Measurements from ENCODE around the gene PEMT.

Gene PEMT

DNA sequence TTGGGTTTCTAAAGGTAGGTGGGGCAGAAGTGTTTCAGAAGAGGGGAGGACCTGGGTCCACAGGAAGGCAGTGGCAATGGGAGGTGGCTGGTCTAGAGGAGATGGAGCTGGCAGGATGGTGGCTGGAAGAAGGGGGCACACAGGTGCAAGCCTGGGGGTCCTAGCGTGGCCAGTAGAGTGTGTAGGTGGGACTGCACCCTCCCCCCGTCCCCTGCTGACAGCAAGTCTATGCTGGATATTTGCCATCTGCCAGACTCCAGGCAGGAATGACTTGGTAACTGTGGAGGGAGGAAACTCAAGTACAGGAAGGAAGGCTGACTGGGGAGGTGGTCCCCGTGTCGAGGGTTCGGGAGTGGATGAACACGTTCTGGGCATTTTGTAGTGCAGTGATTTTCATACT, 106.1 kb downstream of the PEMT start:
- ATAC-seq (replicated peaks) (no peak), DNase-seq (no peak)
- no peak overlapping the region for H3K4me3 Mint-ChIP-seq
- H3K27ac Mint-ChIP-seq = peak overlapping the region in 1 of 2 donors; percentile 70
- peaks cover 22% of the 10 kb centered on the region for H3K36me3 Mint-ChIP-seq (ENCODE audit: insufficient read depth)
- H3K27me3 Mint-ChIP-seq = no peaks in the 10 kb centered on the region
- H3K4me1 Mint-ChIP-seq (ENCODE audit: low read depth in 2 of 2) = peaks cover 20 to 30% of the 10 kb centered on the region in 2 donors
- no peaks in the 10 kb centered on the region for H3K9me3 Mint-ChIP-seq

DNA sequence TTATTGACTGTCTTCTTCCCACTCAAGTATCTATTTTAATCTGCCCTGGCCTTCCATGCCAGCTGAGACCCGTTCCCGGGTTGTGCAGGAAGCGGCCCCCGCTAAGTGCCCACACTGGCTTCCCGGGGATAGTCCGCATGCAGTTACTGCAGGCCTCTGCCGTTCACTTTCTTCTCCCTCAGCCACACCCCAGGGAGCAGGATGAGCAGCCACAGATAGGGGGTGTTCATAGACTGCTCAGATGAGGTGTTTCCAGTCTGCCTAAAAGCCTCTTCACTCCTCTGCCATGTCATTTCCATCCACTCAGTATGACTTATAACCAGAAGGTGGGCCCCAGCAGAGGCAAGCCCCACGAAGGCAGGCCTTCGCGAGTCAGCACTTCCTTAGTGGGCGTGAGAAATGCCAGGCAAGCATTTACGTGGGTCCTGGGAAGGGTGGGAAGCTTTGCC, 107.0 kb downstream of the PEMT start:
- H3K36me3 Mint-ChIP-seq (ENCODE audit: insufficient read depth) = peaks cover 25% of the 10 kb centered on the region
- H3K27ac Mint-ChIP-seq = peak overlapping the region in 1 of 2 donors; percentile 65
- no peak overlapping the region for H3K4me3 Mint-ChIP-seq
- H3K27me3 Mint-ChIP-seq = no peaks in the 10 kb centered on the region
- DNase-seq (no peak), ATAC-seq (replicated peaks) (no peak)
- H3K4me1 Mint-ChIP-seq (ENCODE audit: low read depth in 2 of 2) = peaks cover 26 to 34% of the 10 kb centered on the region in 2 donors
- no peaks in the 10 kb centered on the region for H3K9me3 Mint-ChIP-seq

DNA sequence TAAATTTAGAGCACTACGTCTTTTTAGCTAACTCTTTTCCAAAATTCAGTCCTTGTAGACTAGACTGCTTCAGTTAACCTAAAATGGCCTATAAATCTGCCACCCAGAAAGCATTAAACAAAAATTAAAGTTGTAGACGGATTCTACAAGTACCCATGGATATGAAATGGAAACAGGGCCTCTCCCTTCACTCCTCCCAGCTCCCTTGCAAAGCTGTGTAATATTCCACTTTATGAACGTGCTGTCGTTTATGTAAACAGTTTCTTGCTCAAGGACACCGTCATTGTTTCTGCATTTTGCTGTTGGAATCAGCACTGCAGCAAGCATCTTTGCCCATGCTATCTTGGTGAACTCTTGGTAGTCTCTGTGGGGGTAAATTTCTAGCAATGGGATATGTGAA, 109.6 kb downstream of the PEMT start:
- Mint-ChIP-seq H3K27ac (no peak overlapping the region), H3K4me1 (ENCODE audit: low read depth in 2 of 2) (peaks cover 29 to 41% of the 10 kb centered on the region in 2 donors), H3K4me3 (no peak overlapping the region), H3K9me3 (no peaks in the 10 kb centered on the region), H3K27me3 (no peaks in the 10 kb centered on the region), H3K36me3 (ENCODE audit: insufficient read depth) (peaks cover 35% of the 10 kb centered on the region)
- DNase-seq (no peak), ATAC-seq (replicated peaks) (no peak)

GRCh38 chr17:17480593-17481148, 110.8 kb downstream of the PEMT start:
- Mint-ChIP-seq H3K27me3 (no peaks in the 10 kb centered on the region), H3K36me3 (ENCODE audit: insufficient read depth) (peaks cover 41% of the 10 kb centered on the region), H3K27ac (peak overlapping the region; percentile 14 to 21), H3K9me3 (no peaks in the 10 kb centered on the region), H3K4me3 (no peak overlapping the region), H3K4me1 (ENCODE audit: low read depth in 2 of 2) (peaks cover 35 to 46% of the 10 kb centered on the region in 2 donors)
- ATAC-seq (replicated peaks) (no peak), DNase-seq (no peak)

DNA sequence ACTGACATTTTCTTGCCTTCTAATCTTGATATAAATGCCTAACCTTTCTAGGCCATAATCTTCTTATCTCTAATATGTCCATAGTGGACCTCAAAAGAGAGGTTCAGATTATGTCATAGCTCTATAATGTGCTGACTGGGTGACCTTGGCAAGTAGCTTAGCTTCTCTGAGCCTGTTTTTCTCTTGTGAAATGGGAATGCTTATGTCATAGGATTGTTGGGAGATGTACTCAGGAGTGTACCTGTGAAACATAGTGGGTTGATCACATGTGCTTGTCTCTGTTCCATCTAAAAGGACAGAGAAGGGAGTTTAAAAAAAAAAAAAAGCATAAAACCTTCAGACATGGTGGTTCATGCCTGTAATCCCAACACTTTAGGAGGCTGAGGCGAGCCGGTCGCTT, 112.3 kb downstream of the PEMT start:
- Mint-ChIP-seq H3K4me3 (no peak overlapping the region), H3K9me3 (no peaks in the 10 kb centered on the region), H3K27me3 (no peaks in the 10 kb centered on the region), H3K36me3 (ENCODE audit: insufficient read depth) (peaks cover 37% of the 10 kb centered on the region), H3K27ac (no peak overlapping the region), H3K4me1 (ENCODE audit: low read depth in 2 of 2) (peaks cover 33 to 46% of the 10 kb centered on the region in 2 donors)
- ATAC-seq (replicated peaks) (no peak), DNase-seq (no peak)

- peak; percentile 96 for ATAC-seq (replicated peaks)
- Mint-ChIP-seq H3K4me1 (ENCODE audit: low read depth in 2 of 2) (peaks cover 29 to 35% of the 10 kb centered on the region in 2 donors), H3K36me3 (ENCODE audit: insufficient read depth) (peaks cover 34% of the 10 kb centered on the region), H3K9me3 (no peaks in the 10 kb centered on the region), H3K27me3 (peaks cover 11 to 13% of the 10 kb centered on the region in 2 donors), H3K27ac (peak within 1 kb of the TSS; percentile 92 to 95), H3K4me3 (peak within 1 kb of the TSS; percentile 87 to 91)
- DNase-seq = peak; percentile 94 to 96 (median 95)
Measured at GRCh38 chr17:17476865-17477467, 114.5 kb downstream of the PEMT start, which contains the start of gene MED9. MED9 (plus strand) TSS chr17:17477000; CDS start chr17:17477042, 42 bp downstream.

- Mint-ChIP-seq H3K4me3 (no peak overlapping the region), H3K27ac (no peak overlapping the region), H3K36me3 (ENCODE audit: insufficient read depth) (peaks cover 29% of the 10 kb centered on the region), H3K27me3 (peaks cover 23 to 35% of the 10 kb centered on the region in 2 donors), H3K4me1 (ENCODE audit: low read depth in 2 of 2) (peaks cover 15 to 16% of the 10 kb centered on the region in 2 donors), H3K9me3 (no peaks in the 10 kb centered on the region)
- DNase-seq = no peak
- no peak for ATAC-seq (replicated peaks)
Measured at GRCh38 chr17:17474341-17474740, 117.2 kb downstream of the PEMT start.

DNA sequence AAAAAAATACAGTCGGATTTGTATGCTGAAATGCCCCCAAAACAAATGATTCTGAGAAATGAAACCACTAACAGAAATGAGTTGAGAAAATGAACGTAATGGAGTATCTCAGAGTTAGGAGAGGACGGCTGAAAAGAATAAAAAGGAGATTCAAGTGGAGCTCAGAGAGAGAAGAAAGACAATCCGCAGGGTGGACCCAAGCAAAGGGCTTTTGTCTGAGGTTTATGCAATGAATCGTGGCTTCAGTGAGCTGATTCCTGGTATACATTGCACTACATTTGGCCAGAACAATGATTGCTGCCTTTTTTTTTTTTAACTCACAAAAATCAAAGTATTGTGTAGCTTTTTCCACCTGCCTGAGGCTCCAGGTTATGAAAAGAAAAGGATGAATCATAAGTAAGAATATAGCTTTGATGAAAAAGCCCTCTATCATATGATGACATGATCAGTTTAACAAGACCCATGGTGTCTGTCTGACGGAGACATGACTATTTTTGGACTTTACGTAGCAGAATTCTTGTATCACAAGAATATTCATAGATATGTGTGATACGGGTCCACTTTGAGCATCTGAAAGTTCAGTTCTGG, 119.1 kb downstream of the PEMT start:
- H3K9me3 Mint-ChIP-seq = no peaks in the 10 kb centered on the region
- H3K27me3 Mint-ChIP-seq = peaks cover 23 to 52% of the 10 kb centered on the region in 2 donors
- no peak for ATAC-seq (replicated peaks)
- H3K4me3 Mint-ChIP-seq = no peak overlapping the region
- H3K4me1 Mint-ChIP-seq (ENCODE audit: low read depth in 2 of 2) = peaks cover 6 to 10% of the 10 kb centered on the region in 2 donors
- H3K27ac Mint-ChIP-seq = no peak overlapping the region
- H3K36me3 Mint-ChIP-seq (ENCODE audit: insufficient read depth) = peaks cover 13% of the 10 kb centered on the region
- no peak for DNase-seq

GRCh38 chr17:17469996-17470395, 121.5 kb downstream of the PEMT start:
- peaks cover 37 to 69% of the 10 kb centered on the region in 2 donors for H3K27me3 Mint-ChIP-seq
- no peak overlapping the region for H3K4me3 Mint-ChIP-seq
- no peak for ATAC-seq (replicated peaks)
- no peak for DNase-seq
- no peaks in the 10 kb centered on the region for H3K36me3 Mint-ChIP-seq (ENCODE audit: insufficient read depth)
- H3K9me3 Mint-ChIP-seq = no peaks in the 10 kb centered on the region
- H3K27ac Mint-ChIP-seq = no peak overlapping the region
- H3K4me1 Mint-ChIP-seq (ENCODE audit: low read depth in 2 of 2) = no peaks in the 10 kb centered on the region

DNA sequence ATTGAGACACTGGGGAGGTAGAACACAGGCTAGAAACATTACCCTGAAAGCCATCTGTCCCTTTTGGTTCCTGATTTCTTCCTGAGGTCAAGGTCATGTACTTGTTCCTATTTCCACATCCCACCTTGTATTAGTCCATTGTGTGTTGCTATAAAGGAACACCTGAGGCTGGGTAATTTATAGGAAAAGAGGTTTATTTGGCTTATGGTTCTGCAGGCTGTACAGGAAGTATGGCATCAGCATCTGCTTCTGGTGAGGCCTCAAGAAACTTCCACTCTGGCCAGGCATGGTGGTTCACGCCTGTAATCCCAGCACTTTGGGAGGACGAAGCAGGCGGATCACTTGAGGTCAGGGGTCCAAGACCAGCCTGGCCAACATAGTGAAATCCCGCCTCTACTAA, 122.2 kb downstream of the PEMT start:
- no peaks in the 10 kb centered on the region for H3K4me1 Mint-ChIP-seq (ENCODE audit: low read depth in 2 of 2)
- DNase-seq (no peak), ATAC-seq (replicated peaks) (no peak)
- H3K9me3 Mint-ChIP-seq = no peaks in the 10 kb centered on the region
- peaks cover 44 to 75% of the 10 kb centered on the region in 2 donors for H3K27me3 Mint-ChIP-seq
- H3K36me3 Mint-ChIP-seq (ENCODE audit: insufficient read depth) = no peaks in the 10 kb centered on the region
- no peak overlapping the region for H3K4me3 Mint-ChIP-seq
- no peak overlapping the region for H3K27ac Mint-ChIP-seq

- H3K4me3 Mint-ChIP-seq = no peak overlapping the region
- H3K4me1 Mint-ChIP-seq (ENCODE audit: low read depth in 2 of 2) = no peaks in the 10 kb centered on the region
- H3K36me3 Mint-ChIP-seq (ENCODE audit: insufficient read depth) = no peaks in the 10 kb centered on the region
- ATAC-seq (replicated peaks) (no peak), DNase-seq (no peak)
- H3K9me3 Mint-ChIP-seq = no peaks in the 10 kb centered on the region
- peaks cover 49 to 82% of the 10 kb centered on the region in 2 donors for H3K27me3 Mint-ChIP-seq
- H3K27ac Mint-ChIP-seq = no peak overlapping the region
Measured at GRCh38 chr17:17468217-17469010, 123.1 kb downstream of the PEMT start.

DNA sequence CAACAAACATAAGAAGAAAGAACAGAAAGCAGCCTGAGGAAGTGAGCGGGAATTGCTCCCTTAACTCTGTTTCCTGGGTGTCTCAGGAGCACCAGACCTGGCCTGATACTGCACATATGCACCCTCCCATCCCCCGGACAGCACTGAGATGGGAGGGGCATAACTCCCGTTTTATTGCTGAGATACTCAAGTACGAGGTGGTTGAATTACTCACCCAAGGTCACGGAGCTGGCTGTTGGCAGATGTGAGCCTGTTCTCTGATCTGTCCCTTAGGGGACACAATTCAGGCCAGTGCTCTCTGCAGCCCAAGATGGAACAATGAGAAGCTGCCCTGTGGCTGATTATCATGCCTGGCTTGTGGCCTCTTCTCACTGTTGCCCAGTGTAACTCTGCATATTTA, 123.8 kb downstream of the PEMT start:
- Mint-ChIP-seq H3K27ac (no peak overlapping the region), H3K4me3 (no peak overlapping the region), H3K27me3 (peaks cover 42 to 75% of the 10 kb centered on the region in 2 donors), H3K4me1 (ENCODE audit: low read depth in 2 of 2) (no peaks in the 10 kb centered on the region), H3K36me3 (ENCODE audit: insufficient read depth) (no peaks in the 10 kb centered on the region), H3K9me3 (no peaks in the 10 kb centered on the region)
- no peak for DNase-seq
- ATAC-seq (replicated peaks) = no peak

DNA sequence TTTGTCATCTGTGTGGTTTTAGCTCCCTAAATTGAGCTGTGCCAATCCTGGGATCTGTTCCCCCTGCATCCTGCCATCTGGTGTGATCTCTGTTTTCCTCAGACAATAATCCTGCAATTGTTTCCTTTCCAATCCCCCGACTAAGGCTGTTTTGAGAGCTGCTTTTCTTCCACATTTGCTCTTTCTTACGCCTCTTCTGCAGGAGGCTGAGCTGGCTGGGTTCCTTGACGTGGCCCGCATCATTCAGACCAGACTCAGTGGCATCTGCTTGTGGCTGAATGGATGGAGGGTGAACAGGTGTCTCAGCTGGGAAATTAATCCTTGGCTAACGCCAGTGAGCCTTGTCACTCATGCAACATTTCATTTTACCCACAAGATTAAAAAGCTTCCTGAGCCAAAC, 124.5 kb downstream of the PEMT start:
- Mint-ChIP-seq H3K4me3 (no peak overlapping the region), H3K27me3 (peaks cover 39 to 72% of the 10 kb centered on the region in 2 donors), H3K9me3 (no peaks in the 10 kb centered on the region), H3K36me3 (ENCODE audit: insufficient read depth) (no peaks in the 10 kb centered on the region), H3K27ac (no peak overlapping the region), H3K4me1 (ENCODE audit: low read depth in 2 of 2) (no peaks in the 10 kb centered on the region)
- DNase-seq (no peak), ATAC-seq (replicated peaks) (no peak)

Data from effector memory CD8-positive, alpha-beta T cell (primary cell).